ENCODE measurements around the gene SPAM1. TPM values are rescaled to one million over a fixed set of nuclear protein-coding genes. Genes with fewer than 3 reads are reported as not detected.

Gene SPAM1
- polyA plus RNA-seq, 1 donor (not counting 4 experiments of a cell fraction or from before 2014, with no cell fraction given): not detected

GRCh38 chr7:123918309-123918708 is 6.7 kb upstream of the SPAM1 start:
- TF ChIP-seq EZH2 (IDR thresholded peaks at IDR 0.05; ENCODE audit: low read length): no peak
- no peak for TF ChIP-seq CTCF (optimal IDR thresholded peaks at IDR 0.05 in 1 of 3, IDR thresholded peaks at IDR 0.05 in 1 of 3, conservative IDR thresholded peaks at IDR 0.05 in 1 of 3; ENCODE audit: extremely low read depth in 1 of 3, insufficient read depth in 2 of 3, low read length in 3 of 3)
- Histone ChIP-seq H2AFZ (ENCODE audit: control insufficient read depth, low read length) (no peak overlapping the region), H3K4me3 (ENCODE audit: control insufficient read depth in 2 of 3, extremely low read depth in 1 of 3, insufficient read depth in 2 of 3, low read depth in 1 of 3, low read length in 3 of 3) (no peak overlapping the region), H3K4me2 (ENCODE audit: control insufficient read depth, extremely low read depth, insufficient read depth, low read depth, low read length) (no peak overlapping the region), H3K27me3 (ENCODE audit: control insufficient read depth, extremely low read depth, insufficient read depth, low read length) (peaks cover 4% of the 10 kb centered on the region), H3K9me3 (ENCODE audit: control insufficient read depth, low read depth, low read length) (no peaks in the 10 kb centered on the region), H4K20me1 (ENCODE audit: control insufficient read depth, extremely low read depth, insufficient read depth, low read length) (no peaks in the 10 kb centered on the region), H3K27ac (ENCODE audit: control insufficient read depth, insufficient read depth, low read length) (no peak overlapping the region), H3K36me3 (ENCODE audit: control insufficient read depth in 2 of 2, extremely low read depth in 1 of 2, insufficient read depth in 2 of 2, low read length in 2 of 2) (no peaks in the 10 kb centered on the region), H3K9me1 (ENCODE audit: control insufficient read depth, extremely low read depth, insufficient read depth, low read length) (no peaks in the 10 kb centered on the region), H3K9ac (ENCODE audit: control insufficient read depth, extremely low read depth, insufficient read depth, low read length) (no peak overlapping the region), H3K79me2 (ENCODE audit: control insufficient read depth, insufficient read depth, low read length) (no peaks in the 10 kb centered on the region), H3K4me1 (ENCODE audit: control insufficient read depth, extremely low read depth, insufficient read depth, low read length) (no peaks in the 10 kb centered on the region)
- FAIRE-seq (no peak), DNase-seq (ENCODE audit: low read depth, low spot score) (no peak)
- dilution Hi-C loops (cut with MboI; ENCODE audit: extremely low pct_ligation_motif_present, low sequenced_read_pairs): no loop called here

- no peak overlapping the region for H3K9ac ChIP-seq (ENCODE audit: control insufficient read depth, extremely low read depth, insufficient read depth, low read length)
- H2AFZ ChIP-seq (ENCODE audit: control insufficient read depth, low read length): no peak overlapping the region
- DNase-seq (ENCODE audit: low read depth, low spot score): no peak
- TF ChIP-seq CTCF (optimal IDR thresholded peaks at IDR 0.05 in 1 of 3, IDR thresholded peaks at IDR 0.05 in 1 of 3, conservative IDR thresholded peaks at IDR 0.05 in 1 of 3; ENCODE audit: extremely low read depth in 1 of 3, insufficient read depth in 2 of 3, low read length in 3 of 3): no peak
- TF ChIP-seq EZH2 (IDR thresholded peaks at IDR 0.05; ENCODE audit: low read length): no peak
- H3K9me1 ChIP-seq (ENCODE audit: control insufficient read depth, extremely low read depth, insufficient read depth, low read length): no peaks in the 10 kb centered on the region
- H3K4me1 ChIP-seq (ENCODE audit: control insufficient read depth, extremely low read depth, insufficient read depth, low read length): no peaks in the 10 kb centered on the region
- H3K9me3 ChIP-seq (ENCODE audit: control insufficient read depth, low read depth, low read length): peaks cover 1% of the 10 kb centered on the region
- no peaks in the 10 kb centered on the region for H3K79me2 ChIP-seq (ENCODE audit: control insufficient read depth, insufficient read depth, low read length)
- H3K36me3 ChIP-seq (ENCODE audit: control insufficient read depth in 2 of 2, extremely low read depth in 1 of 2, insufficient read depth in 2 of 2, low read length in 2 of 2): no peaks in the 10 kb centered on the region
- no peaks in the 10 kb centered on the region for H4K20me1 ChIP-seq (ENCODE audit: control insufficient read depth, extremely low read depth, insufficient read depth, low read length)
- H3K4me2 ChIP-seq (ENCODE audit: control insufficient read depth, extremely low read depth, insufficient read depth, low read depth, low read length): no peak overlapping the region
- FAIRE-seq: no peak
- no peak overlapping the region for H3K27ac ChIP-seq (ENCODE audit: control insufficient read depth, insufficient read depth, low read length)
- dilution Hi-C loops (cut with MboI; ENCODE audit: extremely low pct_ligation_motif_present, low sequenced_read_pairs): no loop called here
- H3K4me3 ChIP-seq (ENCODE audit: control insufficient read depth in 2 of 3, extremely low read depth in 1 of 3, insufficient read depth in 2 of 3, low read depth in 1 of 3, low read length in 3 of 3): no peak overlapping the region
- no peaks in the 10 kb centered on the region for H3K27me3 ChIP-seq (ENCODE audit: control insufficient read depth, extremely low read depth, insufficient read depth, low read length)
Measured at GRCh38 chr7:123923599-123923998, 1.4 kb upstream of the SPAM1 start.

Measured in keratinocyte (primary cell).